ENCODE measurements around the gene CRX. TPM values are rescaled to one million over a fixed set of nuclear protein-coding genes. Genes with fewer than 3 reads are reported as not detected.
"Not testable (repeated sequence)": the region's sequence is repeated elsewhere in the genome, so short reads cannot be mapped to it uniquely, and the experiment has no call there.

CRX gene
- polyA plus RNA-seq, 4 donors: 0.12 TPM; not detected in 3

- H3K4me3 ChIP-seq (ENCODE audit: low read depth in 1 of 3, low read length in 3 of 3); H3K4me1 ChIP-seq (ENCODE audit: control insufficient read depth in 3 of 3, insufficient read depth in 2 of 3, low read depth in 1 of 3, low read length in 2 of 3); H3K36me3 ChIP-seq (ENCODE audit: control insufficient read depth in 3 of 3, insufficient read depth in 2 of 3, low read depth in 1 of 3, low read length in 3 of 3); H3K27me3 ChIP-seq (ENCODE audit: control insufficient read depth in 3 of 3, insufficient read depth in 3 of 3, low read length in 3 of 3); H3K27ac ChIP-seq (ENCODE audit: low read depth in 1 of 3, low read length in 2 of 3); FAIRE-seq; H3K9me3 ChIP-seq (ENCODE audit: control insufficient read depth in 2 of 2, insufficient read depth in 1 of 2, low read depth in 1 of 2, low read length in 1 of 2): not testable (repeated sequence)
- WGBS, 3 donors: 44 to 78% (median 58%) methylated on average over 9 of the region's 9 CpGs
- DNase-seq: peak in 1 of 2 donors; percentile 18
Measured at GRCh38 chr19:47858231-47858630, 36.5 kb downstream of the CRX start.

DNA sequence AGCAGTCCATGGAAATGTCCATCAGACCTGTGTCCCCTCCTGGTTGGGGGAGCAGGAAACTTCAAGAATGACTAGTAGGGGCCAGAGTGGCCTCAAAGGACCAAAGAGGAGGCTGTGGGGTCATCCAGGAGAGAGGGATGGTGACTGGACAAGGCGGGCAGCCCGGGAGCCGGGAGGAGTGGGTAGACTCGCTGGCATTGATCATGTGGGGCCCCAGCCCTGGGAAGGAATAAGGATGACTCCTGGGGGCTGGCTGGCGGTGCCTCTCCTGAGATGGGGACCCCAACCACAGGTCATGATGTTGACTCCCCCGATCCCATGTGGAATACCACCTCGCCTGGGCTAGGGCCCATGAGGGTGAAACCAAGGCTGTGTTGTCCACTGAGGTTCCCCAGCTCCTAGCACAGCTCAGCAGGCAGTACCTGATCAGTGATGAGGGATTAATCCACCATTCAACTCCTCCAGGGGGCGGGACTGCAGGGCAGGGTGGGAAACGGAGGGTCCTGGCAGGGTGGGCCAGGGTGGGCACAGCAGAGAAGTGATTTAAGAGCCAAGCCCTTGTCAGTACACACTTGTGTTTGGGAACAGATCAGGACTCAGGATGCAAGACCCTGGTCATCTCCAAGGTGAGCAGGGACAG is 37.0 kb downstream of the CRX start, which contains the start of gene TPRX2:
Gene TPRX2, plus strand, starts transcription at position 590 of the 640 bp plus-strand sequence. Its CDS starts 12 bp downstream, at position 602.
- DNase-seq; H3K36me3 ChIP-seq (ENCODE audit: control insufficient read depth in 3 of 3, insufficient read depth in 2 of 3, low read depth in 1 of 3, low read length in 3 of 3); H3K9me3 ChIP-seq (ENCODE audit: control insufficient read depth in 2 of 2, insufficient read depth in 1 of 2, low read depth in 1 of 2, low read length in 1 of 2); H3K4me3 ChIP-seq (ENCODE audit: low read depth in 1 of 3, low read length in 3 of 3); FAIRE-seq; H3K27ac ChIP-seq (ENCODE audit: low read depth in 1 of 3, low read length in 2 of 3); H3K4me1 ChIP-seq (ENCODE audit: control insufficient read depth in 3 of 3, insufficient read depth in 2 of 3, low read depth in 1 of 3, low read length in 2 of 3); H3K27me3 ChIP-seq (ENCODE audit: control insufficient read depth in 3 of 3, insufficient read depth in 3 of 3, low read length in 3 of 3): not testable (repeated sequence)
- 66 to 80% (median 76%) methylated on average over 6 to 9 of the region's 9 CpGs for WGBS, 3 donors

DNA sequence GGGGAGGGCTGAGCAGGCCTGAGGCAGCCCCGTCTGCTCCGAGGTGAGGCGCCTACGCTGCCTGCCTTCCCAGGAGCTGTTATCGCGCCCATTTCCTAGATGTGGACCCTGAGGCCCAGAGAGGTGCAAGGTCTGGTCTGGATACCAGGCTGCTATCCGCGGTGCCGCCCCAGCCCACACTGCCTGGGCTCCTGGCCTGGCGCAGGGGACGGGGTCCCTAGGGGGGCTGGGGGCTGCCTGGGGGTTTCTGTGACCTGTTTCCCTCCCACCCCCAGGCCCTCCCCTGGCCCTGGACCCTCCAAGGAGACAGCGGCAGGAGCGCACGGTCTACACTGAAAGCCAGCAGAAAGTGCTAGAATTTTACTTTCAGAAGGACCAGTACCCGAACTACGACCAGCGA is 38.1 kb downstream of the CRX start:
- not testable (repeated sequence) for H3K27me3 ChIP-seq (ENCODE audit: control insufficient read depth in 3 of 3, insufficient read depth in 3 of 3, low read length in 3 of 3); FAIRE-seq
- WGBS, 3 donors: 87 to 92% (median 90%) methylated on average over 7 to 11 of the region's 17 CpGs

GRCh38 chr19:47860602-47861297 is 39.0 kb downstream of the CRX start:
- Histone ChIP-seq H3K27ac (ENCODE audit: low read depth in 1 of 3, low read length in 2 of 3) (no peak overlapping the region), H3K4me3 (ENCODE audit: low read depth in 1 of 3, low read length in 3 of 3) (no peak overlapping the region), H3K27me3 (ENCODE audit: control insufficient read depth in 3 of 3, insufficient read depth in 3 of 3, low read length in 3 of 3) (peaks cover 0 to 6% (median 0%) of the 10 kb centered on the region in 3 donors), H3K36me3 (ENCODE audit: control insufficient read depth in 3 of 3, insufficient read depth in 2 of 3, low read depth in 1 of 3, low read length in 3 of 3) (no peaks in the 10 kb centered on the region), H3K9me3 (ENCODE audit: control insufficient read depth in 2 of 2, insufficient read depth in 1 of 2, low read depth in 1 of 2, low read length in 1 of 2) (peaks cover 0 to 3% of the 10 kb centered on the region in 2 donors), H3K4me1 (ENCODE audit: control insufficient read depth in 3 of 3, insufficient read depth in 2 of 3, low read depth in 1 of 3, low read length in 2 of 3) (no peaks in the 10 kb centered on the region)
- 51 to 77% (median 62%) methylated on average over 9 to 32 of the region's 34 CpGs for WGBS, 3 donors
- DNase-seq: no peak
- no peak for FAIRE-seq

More for the DNA sequence above, 38.1 kb downstream of the CRX start:
- not testable (repeated sequence) for H3K36me3 ChIP-seq (ENCODE audit: control insufficient read depth in 3 of 3, insufficient read depth in 2 of 3, low read depth in 1 of 3, low read length in 3 of 3); H3K4me1 ChIP-seq (ENCODE audit: control insufficient read depth in 3 of 3, insufficient read depth in 2 of 3, low read depth in 1 of 3, low read length in 2 of 3); H3K9me3 ChIP-seq (ENCODE audit: control insufficient read depth in 2 of 2, insufficient read depth in 1 of 2, low read depth in 1 of 2, low read length in 1 of 2); DNase-seq; H3K4me3 ChIP-seq (ENCODE audit: low read depth in 1 of 3, low read length in 3 of 3); H3K27ac ChIP-seq (ENCODE audit: low read depth in 1 of 3, low read length in 2 of 3)

GRCh38 chr19:47861630-47862029 is 39.9 kb downstream of the CRX start:
- Histone ChIP-seq H3K4me3 (ENCODE audit: low read depth in 1 of 3, low read length in 3 of 3) (no peak overlapping the region), H3K9me3 (ENCODE audit: control insufficient read depth in 2 of 2, insufficient read depth in 1 of 2, low read depth in 1 of 2, low read length in 1 of 2) (peaks cover 0 to 3% of the 10 kb centered on the region in 2 donors)
- no peak for FAIRE-seq

GRCh38 chr19:47863514-47863936 is 41.8 kb downstream of the CRX start:
- 12 to 17% (median 14%) methylated on average over 14 of the region's 14 CpGs for WGBS, 3 donors
- peaks cover 0 to 3% of the 10 kb centered on the region in 2 donors for H3K9me3 ChIP-seq (ENCODE audit: control insufficient read depth in 2 of 2, insufficient read depth in 1 of 2, low read depth in 1 of 2, low read length in 1 of 2)
- H3K36me3 ChIP-seq (ENCODE audit: control insufficient read depth in 3 of 3, insufficient read depth in 2 of 3, low read depth in 1 of 3, low read length in 3 of 3): no peaks in the 10 kb centered on the region
- H3K27me3 ChIP-seq (ENCODE audit: control insufficient read depth in 3 of 3, insufficient read depth in 3 of 3, low read length in 3 of 3): peaks cover 0 to 6% (median 0%) of the 10 kb centered on the region in 3 donors
- no peaks in the 10 kb centered on the region for H3K4me1 ChIP-seq (ENCODE audit: control insufficient read depth in 3 of 3, insufficient read depth in 2 of 3, low read depth in 1 of 3, low read length in 2 of 3)
- H3K27ac ChIP-seq (ENCODE audit: low read depth in 1 of 3, low read length in 2 of 3): no peak overlapping the region
- H3K4me3 ChIP-seq (ENCODE audit: low read depth in 1 of 3, low read length in 3 of 3): no peak overlapping the region
- no peak for FAIRE-seq
- peak; percentile 77 to 83 for DNase-seq

More at GRCh38 chr19:47861630-47862029, 39.9 kb downstream of the CRX start:
- Histone ChIP-seq H3K27ac (ENCODE audit: low read depth in 1 of 3, low read length in 2 of 3) (no peak overlapping the region), H3K36me3 (ENCODE audit: control insufficient read depth in 3 of 3, insufficient read depth in 2 of 3, low read depth in 1 of 3, low read length in 3 of 3) (no peaks in the 10 kb centered on the region), H3K27me3 (ENCODE audit: control insufficient read depth in 3 of 3, insufficient read depth in 3 of 3, low read length in 3 of 3) (peaks cover 0 to 6% (median 0%) of the 10 kb centered on the region in 3 donors), H3K4me1 (ENCODE audit: control insufficient read depth in 3 of 3, insufficient read depth in 2 of 3, low read depth in 1 of 3, low read length in 2 of 3) (no peaks in the 10 kb centered on the region)
- no peak for DNase-seq
- 85 to 87% (median 86%) methylated on average over 5 of the region's 5 CpGs for WGBS, 3 donors

- WGBS, 3 donors: 64 to 74% (median 69%) methylated on average over 10 of the region's 10 CpGs
- H3K27ac ChIP-seq (ENCODE audit: low read depth in 1 of 3, low read length in 2 of 3): no peak overlapping the region
- no peaks in the 10 kb centered on the region for H3K36me3 ChIP-seq (ENCODE audit: control insufficient read depth in 3 of 3, insufficient read depth in 2 of 3, low read depth in 1 of 3, low read length in 3 of 3)
- no peak for DNase-seq
- peaks cover 0 to 6% (median 0%) of the 10 kb centered on the region in 3 donors for H3K27me3 ChIP-seq (ENCODE audit: control insufficient read depth in 3 of 3, insufficient read depth in 3 of 3, low read length in 3 of 3)
- no peaks in the 10 kb centered on the region for H3K4me1 ChIP-seq (ENCODE audit: control insufficient read depth in 3 of 3, insufficient read depth in 2 of 3, low read depth in 1 of 3, low read length in 2 of 3)
- no peak for FAIRE-seq
- H3K4me3 ChIP-seq (ENCODE audit: low read depth in 1 of 3, low read length in 3 of 3): no peak overlapping the region
- H3K9me3 ChIP-seq (ENCODE audit: control insufficient read depth in 2 of 2, insufficient read depth in 1 of 2, low read depth in 1 of 2, low read length in 1 of 2): peaks cover 0 to 3% of the 10 kb centered on the region in 2 donors
Measured at GRCh38 chr19:47865166-47865565, 43.4 kb downstream of the CRX start.

GRCh38 chr19:47878906-47879305 is 57.2 kb downstream of the CRX start:
- Histone ChIP-seq H3K9me3 (ENCODE audit: control insufficient read depth in 2 of 2, insufficient read depth in 1 of 2, low read depth in 1 of 2, low read length in 1 of 2) (no peaks in the 10 kb centered on the region), H3K27ac (ENCODE audit: low read depth in 1 of 3, low read length in 2 of 3) (no peak overlapping the region), H3K27me3 (ENCODE audit: control insufficient read depth in 3 of 3, insufficient read depth in 3 of 3, low read length in 3 of 3) (no peaks in the 10 kb centered on the region), H3K4me1 (ENCODE audit: control insufficient read depth in 3 of 3, insufficient read depth in 2 of 3, low read depth in 1 of 3, low read length in 2 of 3) (no peaks in the 10 kb centered on the region), H3K4me3 (ENCODE audit: low read depth in 1 of 3, low read length in 3 of 3) (no peak overlapping the region), H3K36me3 (ENCODE audit: control insufficient read depth in 3 of 3, insufficient read depth in 2 of 3, low read depth in 1 of 3, low read length in 3 of 3) (peaks cover 0 to 51% (median 4%) of the 10 kb centered on the region in 3 donors)
- FAIRE-seq (no peak), DNase-seq (no peak)
- whole genome bisulfite sequencing, 3 donors: 72 to 95% (median 89%) methylated on average over 4 of the region's 4 CpGs
